ENCODE results near the gene TEX38. TPM values are rescaled to one million over a fixed set of nuclear protein-coding genes. Genes with fewer than 3 reads are reported as not detected.

Gene TEX38
- total RNA-seq, 1 experiment from 2014 or later, result 0.47 TPM

GRCh38 chr1:46667782-46668760 is 3.6 kb upstream of the TEX38 start, which contains the start of gene ATPAF1 (continued):
- peak; percentile 7 for TF ChIP-seq ZBTB33 (IDR thresholded peaks at IDR 0.05; ENCODE audit: extremely low read depth, insufficient replicate concordance, low read length)
- no peak for TF ChIP-seq CEBPB (IDR thresholded peaks at IDR 0.05; ENCODE audit: low read depth)

GRCh38 chr1:46670134-46670533 is 1.5 kb upstream of the TEX38 start:
- Histone ChIP-seq H3K9me2 (ENCODE audit: insufficient read depth) (no peaks in the 10 kb centered on the region), H3K4me1 (ENCODE audit: control insufficient read depth in 1 of 2, insufficient read depth in 2 of 2, low read length in 2 of 2) (peaks cover 0 to 19% of the 10 kb centered on the region in 2 experiments; a peak in 3 of 4 replicates), H3K4me2 (ENCODE audit: low read length) (no peak overlapping the region), H3K36me3 (ENCODE audit: control insufficient read depth in 1 of 2, insufficient read depth in 2 of 2, low read length in 2 of 2) (peaks cover 0 to 8% of the 10 kb centered on the region in 2 experiments; a peak in 1 of 4 replicates), H4K20me1 (ENCODE audit: insufficient read depth) (no peaks in the 10 kb centered on the region), H3K27me3 (ENCODE audit: insufficient read depth, low read length) (no peaks in the 10 kb centered on the region), H2AFZ (ENCODE audit: low read depth, low read length, poor library complexity, severe bottlenecking) (no peak overlapping the region), H3K27ac (ENCODE audit: low read depth, low read length) (no peak overlapping the region), H3K79me2 (ENCODE audit: insufficient read depth, low read length) (peaks cover 16% of the 10 kb centered on the region), H3K4me3 (replicated peaks in 1 of 2; ENCODE audit: low read depth in 1 of 2, low read length in 2 of 2) (no peak overlapping the region), H3K9me3 (ENCODE audit: control insufficient read depth in 1 of 2, insufficient read depth in 1 of 2, low read depth in 1 of 2, low read length in 2 of 2) (no peaks in the 10 kb centered on the region), H3K9ac (ENCODE audit: low read length) (no peak overlapping the region)
- no TSS peak for BruUV-seq (replicated peaks)
- intact Hi-C loops (cut with micrococcal nuclease), result no loop called here
- TF ChIP-seq CEBPB (IDR thresholded peaks at IDR 0.05; ENCODE audit: low read depth) (no peak), ZFX (IDR thresholded peaks at IDR 0.05) (no peak), MAX (IDR thresholded peaks at IDR 0.05) (no peak), POLR2AphosphoS5 (IDR thresholded peaks at IDR 0.05; ENCODE audit: low read depth, low read length) (no peak), ZBTB33 (IDR thresholded peaks at IDR 0.05; ENCODE audit: extremely low read depth, insufficient replicate concordance, low read length) (no peak), EGR1 (IDR thresholded peaks at IDR 0.05; ENCODE audit: low read depth) (no peak), ATF3 (IDR thresholded peaks at IDR 0.05) (no peak), CBX3 (IDR thresholded peaks at IDR 0.05; ENCODE audit: low read depth) (no peak), FOSL1 (IDR thresholded peaks at IDR 0.05; ENCODE audit: low read depth) (no peak), RAD21 (IDR thresholded peaks at IDR 0.05; ENCODE audit: low read depth) (no peak)
- ATAC-seq (no peak), DNase-seq (ENCODE audit: low read depth, low spot score) (no peak)
- ChIA-PET CTCF (no interaction called here), POLR2A (no interaction called here), RAD21 (ENCODE audit: low non-redundant PET in 1 of 2, low total read pairs in 2 of 2, uncharacterized antibody in 2 of 2, unreplicated experiment in 2 of 2) (no interaction called here)
